HG03095 (cell line): ENCODE measurements around the gene CLDN9.

ENCODE experiments used
- ATAC-seq: cut with Tn5 transposase; IDR thresholded peaks from one replicate; pipeline ENCODE4 v1.9.1; 2021; ENCODE audit warnings: moderate library complexity; ENCODE audit not compliant: unreplicated experiment

CLDN9 gene

GRCh38 chr16:3017794-3018506 is 5.2 kb downstream of the CLDN9 start, which contains the start of gene CLDN6:
Gene CLDN6, minus strand, starts transcription at chr16:3018183. Its CDS starts 2,162 bp downstream, at chr16:3016021.
- ATAC-seq, result no peak

- no peak for ATAC-seq
Measured at GRCh38 chr16:3019594-3020246, 7.0 kb downstream of the CLDN9 start.

- ATAC-seq, result no peak
Measured at GRCh38 chr16:3020247-3020603, 7.5 kb downstream of the CLDN9 start, which contains the start of gene TNFRSF12A. Gene TNFRSF12A, plus strand, starts transcription at chr16:3020368. Its CDS starts 30 bp downstream, at chr16:3020398.

DNA sequence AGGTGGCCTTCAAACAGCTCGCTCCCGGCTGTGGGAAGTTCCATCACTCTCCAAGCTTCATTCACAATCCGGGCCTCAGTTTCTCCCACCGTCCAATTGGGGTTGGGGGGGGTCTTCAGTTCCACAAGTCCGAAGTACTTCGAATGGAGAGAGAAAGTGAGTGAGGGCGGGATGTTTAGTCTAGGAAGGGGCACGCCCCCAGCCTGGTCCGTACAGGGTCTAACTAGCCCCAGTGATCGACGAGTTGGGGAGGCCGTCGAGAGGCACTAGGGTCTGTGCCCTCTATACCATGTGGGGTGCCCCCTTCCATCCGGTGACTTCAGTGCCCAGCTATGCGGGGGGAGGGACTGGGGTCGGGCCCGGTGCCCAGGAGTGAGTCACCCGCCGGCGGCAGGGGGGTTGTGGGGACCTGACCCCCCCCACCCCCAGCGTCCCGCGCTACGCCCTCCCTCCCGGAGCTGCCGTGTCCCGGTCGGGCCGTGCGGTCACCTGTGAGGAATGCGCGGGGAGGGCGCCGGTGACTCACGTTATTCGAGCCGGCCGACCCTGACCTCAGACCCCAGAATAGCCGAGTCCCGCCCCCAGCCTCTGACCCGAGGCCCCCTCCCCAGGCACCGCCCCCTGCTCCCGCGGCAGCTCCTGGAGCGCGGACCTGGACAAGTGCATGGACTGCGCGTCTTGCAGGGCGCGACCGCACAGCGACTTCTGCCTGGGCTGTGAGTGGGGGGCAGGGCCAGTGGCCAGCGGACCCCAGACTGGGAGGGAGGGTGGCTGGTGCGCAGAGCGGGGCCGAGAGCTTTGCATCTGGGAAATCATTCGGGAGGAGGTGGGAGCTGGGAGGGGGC is 8.1 kb downstream of the CLDN9 start:
- no peak for ATAC-seq

- ATAC-seq, result no peak
Measured at GRCh38 chr16:3021449-3022207, 8.9 kb downstream of the CLDN9 start.

GRCh38 chr16:3022208-3022683 is 9.5 kb downstream of the CLDN9 start:
- ATAC-seq, result no peak

DNA sequence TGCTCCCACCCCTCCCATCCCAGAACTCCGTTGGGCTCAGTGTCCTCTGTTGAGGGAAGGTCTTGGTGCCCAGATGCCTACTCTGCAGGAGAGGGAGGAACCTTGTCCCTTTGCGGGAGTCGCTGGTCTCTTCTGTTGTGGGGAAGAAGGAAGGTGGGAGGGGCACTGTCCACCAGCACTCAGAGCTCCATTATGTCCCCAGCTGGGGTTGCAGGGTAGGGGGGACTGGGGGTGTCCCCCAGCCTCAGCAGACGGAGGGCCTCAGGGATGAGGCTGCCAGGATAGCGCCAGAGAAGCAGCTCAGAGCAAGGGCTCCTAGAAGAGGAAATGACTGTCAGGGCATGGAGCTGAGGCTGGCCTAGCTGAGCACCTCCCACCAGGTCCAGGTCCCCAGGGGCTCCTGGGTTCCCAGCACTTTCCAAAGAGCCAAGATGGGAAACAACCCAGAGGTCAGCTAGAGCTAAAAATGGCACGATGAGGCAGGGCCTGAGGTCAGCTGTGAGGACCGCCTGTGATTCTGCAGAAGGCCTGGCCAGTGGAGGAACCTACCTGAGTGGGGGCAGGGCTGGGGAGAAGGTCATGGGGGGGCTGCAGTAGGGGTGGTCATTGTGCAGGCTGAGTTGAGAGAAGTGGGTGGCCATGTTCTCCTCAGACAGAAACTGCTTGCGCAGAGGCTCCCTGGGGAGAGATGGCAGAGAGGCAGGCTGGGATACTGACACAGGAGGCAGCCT is 10.1 kb downstream of the CLDN9 start:
- no peak for ATAC-seq

DNA sequence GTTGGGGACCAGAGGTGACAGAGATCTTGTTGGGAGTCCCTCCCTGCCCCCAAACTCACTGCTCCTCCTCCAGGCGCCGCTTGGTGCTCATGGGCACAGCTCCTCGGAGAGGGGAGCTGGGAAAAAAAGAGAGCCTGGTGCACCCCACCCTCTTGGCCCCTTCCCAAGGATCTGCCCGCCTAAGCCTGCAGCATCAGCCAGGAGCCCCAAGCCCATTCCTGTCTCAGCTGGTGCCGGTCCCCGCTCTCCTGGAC is 10.6 kb downstream of the CLDN9 start:
- no peak for ATAC-seq

DNA sequence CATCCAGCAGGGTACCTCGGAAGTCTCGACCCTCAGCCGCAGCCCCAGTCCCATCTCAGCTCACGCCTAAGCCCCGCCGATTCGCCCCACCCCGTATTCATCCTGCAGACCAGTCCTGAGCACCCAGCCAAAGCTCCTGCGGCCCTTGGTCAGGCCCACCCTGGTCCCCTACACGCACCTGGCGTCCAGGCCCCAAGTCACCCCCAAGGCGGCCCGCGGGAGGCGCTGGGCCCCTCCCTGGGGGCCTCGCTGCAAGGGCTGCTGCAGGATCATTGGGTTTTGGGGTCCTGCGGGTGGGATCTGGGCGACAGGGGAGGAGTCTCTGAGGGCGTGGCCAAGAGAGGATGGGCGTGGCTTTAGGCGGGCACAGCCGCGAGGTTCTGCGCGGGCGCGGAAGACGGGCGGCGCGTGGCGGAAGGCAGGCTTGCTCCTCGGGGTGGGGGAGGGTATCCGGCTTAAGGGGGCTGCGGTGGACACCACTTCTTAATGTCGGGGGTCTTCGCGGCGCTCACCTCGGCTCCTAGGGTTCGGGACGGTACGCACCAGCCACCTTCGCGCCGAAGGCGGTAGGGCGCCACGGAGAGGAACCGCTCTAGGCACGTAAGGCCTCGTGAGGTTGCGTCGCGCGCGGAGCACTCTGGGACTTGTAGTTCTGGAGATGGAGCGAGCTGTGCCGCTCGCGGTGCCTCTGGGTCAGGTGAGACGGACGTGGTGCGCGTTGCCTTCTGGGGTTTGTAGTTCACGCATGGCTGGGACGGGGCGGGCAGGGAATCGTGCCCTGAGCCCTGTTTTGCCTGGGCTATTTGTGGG is 11.2 kb downstream of the CLDN9 start, which contains the start of the genes HCFC1R1 and THOC6:
TSS of gene HCFC1R1 (minus strand) at position 274 of the 810 bp plus-strand sequence. CDS start at position 273, 1 bp downstream.
TSS of gene THOC6 (plus strand) at position 367 of the 810 bp plus-strand sequence. CDS start at position 659, 292 bp downstream.
- peak; percentile 63 for ATAC-seq

- no peak for ATAC-seq
Measured at GRCh38 chr16:3025032-3026002, 12.6 kb downstream of the CLDN9 start.

GRCh38 chr16:3026003-3026378 is 13.3 kb downstream of the CLDN9 start:
- ATAC-seq, result no peak

- no peak for ATAC-seq
Measured at GRCh38 chr16:3026609-3027488, 14.1 kb downstream of the CLDN9 start.

DNA sequence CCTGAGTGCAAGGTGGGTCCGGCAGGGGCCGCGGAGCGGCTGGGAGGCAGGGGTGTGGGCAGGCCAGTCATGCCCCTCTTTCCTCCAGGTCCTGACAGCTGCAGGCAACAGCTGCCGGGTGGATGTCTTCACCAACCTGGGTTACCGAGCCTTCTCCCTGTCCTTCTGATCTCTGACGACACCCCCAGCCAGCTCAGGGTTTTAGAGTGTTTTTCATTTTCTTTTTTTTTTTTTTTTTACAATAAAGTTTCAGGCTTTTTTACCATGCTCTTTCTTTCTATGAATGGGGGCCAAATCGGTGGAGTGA is 14.7 kb downstream of the CLDN9 start:
- ATAC-seq, result no peak

DNA sequence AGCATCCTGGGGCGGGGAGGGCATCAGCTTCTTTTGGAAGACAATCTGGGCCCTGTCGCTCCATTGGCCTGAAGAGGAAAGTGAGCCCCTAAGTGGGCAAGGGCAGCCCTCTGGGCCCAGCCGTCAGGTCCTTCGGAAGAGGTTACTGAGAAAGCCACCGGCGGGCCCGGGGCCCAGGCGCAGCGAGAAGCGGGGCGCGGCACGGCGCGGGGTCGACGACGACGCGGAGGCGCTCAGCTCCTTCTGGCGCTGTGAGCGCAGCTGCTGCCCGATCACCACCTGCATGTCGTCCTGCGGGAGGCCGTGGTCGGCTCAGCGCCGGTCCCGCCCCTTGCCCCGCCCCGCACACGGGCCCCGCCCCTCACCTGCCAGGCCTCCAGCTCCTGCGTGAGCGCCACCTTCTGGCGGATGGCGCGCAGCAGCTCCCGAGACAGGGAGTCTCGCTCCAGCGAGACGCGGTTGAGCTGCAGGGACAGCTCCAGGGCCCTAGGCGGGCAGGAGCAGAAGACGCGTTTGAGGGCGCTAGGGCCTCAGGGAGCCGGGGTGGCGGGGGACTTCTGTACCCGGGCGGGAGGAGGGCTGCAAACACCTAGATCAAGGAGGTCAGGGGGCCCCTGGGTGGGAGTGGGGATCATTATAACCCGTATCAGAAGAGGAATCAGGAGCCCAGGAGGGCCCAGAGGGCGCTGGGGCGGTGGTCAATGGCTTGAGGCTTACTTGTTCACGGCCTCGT is 15.4 kb downstream of the CLDN9 start:
- ATAC-seq, result no peak

- no peak for ATAC-seq
Measured at GRCh38 chr16:3028716-3029319, 16.1 kb downstream of the CLDN9 start.

DNA sequence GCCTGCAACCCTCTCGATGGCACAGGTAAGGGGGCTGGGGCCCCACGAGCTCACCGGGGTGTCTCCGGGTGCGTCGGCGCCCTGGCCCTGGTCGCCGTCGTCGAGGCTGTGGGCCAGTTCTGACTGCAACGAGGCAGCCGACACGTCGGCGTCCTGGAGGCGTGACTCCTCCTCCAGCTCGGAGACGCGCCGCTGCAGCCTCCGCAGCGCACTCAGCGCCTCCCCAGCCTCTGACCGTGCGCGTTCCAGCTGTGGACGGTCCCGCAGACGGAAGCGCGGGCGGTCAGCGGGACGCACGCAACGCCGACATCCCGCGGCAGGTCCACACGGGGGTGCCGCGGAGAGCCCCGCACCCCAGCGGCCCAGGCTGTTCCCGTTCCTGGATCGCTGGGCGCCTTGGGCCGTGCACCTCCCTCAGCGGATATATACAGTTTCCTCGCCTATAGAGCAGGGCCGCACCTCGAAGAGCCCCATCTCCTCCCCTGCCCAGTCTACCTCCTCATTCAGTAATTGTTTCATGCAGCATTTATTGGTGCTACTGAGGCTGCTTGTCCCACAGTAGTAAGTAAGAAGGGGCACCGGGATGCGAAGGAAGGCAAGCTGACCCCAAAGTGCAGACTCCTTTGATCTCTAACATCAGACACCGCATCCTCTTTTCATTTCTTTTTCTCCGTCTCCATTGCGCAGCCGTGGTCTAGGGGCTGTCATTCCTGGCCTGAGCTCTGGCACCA is 16.9 kb downstream of the CLDN9 start:
- ATAC-seq, result no peak
